H4 (cell line): ENCODE results near the gene ADGRL3. TPM values are rescaled to one million over a fixed set of nuclear protein-coding genes. Genes with fewer than 3 reads are reported as not detected.
"Not testable (repeated sequence)": the region's sequence is repeated elsewhere in the genome, so short reads cannot be mapped to it uniquely, and the experiment has no call there.

Experiments used
- DNase-seq: peaks from one replicate; pipeline ENCODE4 v3.0.0-alpha.2; 2015; ENCODE audit warnings: low spot score
- total RNA-seq: library from RNA; depleted of rRNA; stranded (reverse); fragments of >200 nt; shearing (Covaris generic); gene quantifications from 2 replicates; pipeline ENCODE4 v1.2.3, GENCODE V29; 2014

ADGRL3 gene
- total RNA-seq, 1 experiment from 2014 or later = not detected

- DNase-seq = no peak
Measured at GRCh38 chr4:61350932-61351331, 150.8 kb downstream of the ADGRL3 start.

DNA sequence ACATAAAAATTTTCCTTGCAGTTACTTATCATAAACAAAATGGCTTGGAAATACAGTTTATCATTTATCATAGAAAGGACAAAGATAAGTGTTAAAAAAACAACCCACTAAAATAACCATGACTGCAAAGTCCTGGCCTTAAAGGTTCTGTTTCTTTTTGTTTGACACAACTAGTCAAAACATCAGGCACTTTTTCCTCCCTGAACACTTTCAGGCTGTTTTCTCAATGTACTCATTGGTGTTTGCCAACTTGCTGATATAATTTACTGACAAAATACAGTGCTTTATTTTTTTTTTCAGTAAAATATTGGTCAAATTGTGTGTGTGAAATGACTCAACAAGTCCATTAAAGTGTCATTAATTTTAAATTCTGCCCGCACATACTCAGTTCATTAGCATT is 156.6 kb downstream of the ADGRL3 start:
- DNase-seq = no peak

DNA sequence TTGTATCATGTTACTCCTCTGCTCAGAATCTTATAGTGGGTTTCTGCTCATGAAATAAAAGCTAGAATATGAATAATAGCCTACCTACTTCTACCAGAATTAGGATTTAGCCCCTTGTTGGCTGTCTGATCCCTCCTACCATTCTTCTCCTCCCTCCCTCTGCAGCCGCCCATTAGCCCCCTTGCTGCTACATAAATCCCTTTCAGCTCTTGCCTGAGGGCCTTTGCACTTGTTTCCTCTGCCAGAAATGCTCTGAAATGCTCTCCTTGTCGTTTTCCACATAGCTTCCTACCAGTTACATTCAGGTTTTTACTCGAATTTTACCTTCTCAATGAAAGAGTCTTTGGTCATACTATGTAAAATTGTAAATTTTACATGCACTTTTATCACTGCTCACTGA is 159.2 kb downstream of the ADGRL3 start:
- no peak for DNase-seq

GRCh38 chr4:61372817-61373216 is 172.7 kb downstream of the ADGRL3 start:
- not testable (repeated sequence) for DNase-seq

GRCh38 chr4:61373901-61374440 is 173.8 kb downstream of the ADGRL3 start:
- no peak for DNase-seq

- DNase-seq = peak; percentile 6
Measured at GRCh38 chr4:61374447-61374891, 174.3 kb downstream of the ADGRL3 start.

DNA sequence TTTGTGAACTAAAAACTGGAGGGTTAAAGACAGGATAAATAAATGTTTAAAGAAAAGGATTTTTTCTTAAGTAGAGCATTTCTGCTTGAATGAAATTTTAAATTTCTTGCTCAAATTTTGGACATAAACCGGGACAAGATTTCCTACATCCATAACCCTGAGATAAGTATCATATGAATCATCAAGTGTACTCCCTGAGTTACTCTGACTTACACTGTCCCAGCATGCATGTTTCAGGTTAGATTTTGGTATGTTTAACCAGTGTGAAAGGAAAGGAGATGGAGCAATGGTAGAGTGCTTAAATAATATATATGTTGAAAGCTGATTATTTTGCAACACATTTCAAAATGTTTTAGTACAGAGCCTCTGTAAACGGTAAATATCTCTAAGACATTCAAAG is 175.2 kb downstream of the ADGRL3 start:
- no peak for DNase-seq

DNA sequence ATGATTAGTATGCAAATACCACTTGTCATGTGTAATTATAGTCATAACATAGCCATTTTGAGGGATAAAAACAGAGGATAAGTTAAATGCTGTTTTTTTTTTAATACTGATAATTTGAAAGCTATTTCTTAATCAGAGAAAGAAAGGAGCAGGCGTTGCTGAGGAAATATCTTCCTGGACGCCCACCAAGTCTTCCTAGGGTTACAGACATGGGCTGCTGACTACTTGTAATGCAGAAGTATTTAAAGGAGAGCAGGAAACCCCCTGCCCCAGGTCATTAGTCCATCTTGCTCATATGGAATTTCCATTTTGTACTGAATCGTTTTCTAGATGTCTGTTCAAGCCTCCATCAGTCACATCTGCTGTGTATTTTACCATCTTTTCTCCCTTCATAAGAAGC is 176.2 kb downstream of the ADGRL3 start:
- DNase-seq = no peak

GRCh38 chr4:61379406-61379805 is 179.3 kb downstream of the ADGRL3 start:
- DNase-seq = no peak

- no peak for DNase-seq
Measured at GRCh38 chr4:61380865-61381264, 180.7 kb downstream of the ADGRL3 start.

- DNase-seq = no peak
Measured at GRCh38 chr4:61385256-61385655, 185.1 kb downstream of the ADGRL3 start.

DNA sequence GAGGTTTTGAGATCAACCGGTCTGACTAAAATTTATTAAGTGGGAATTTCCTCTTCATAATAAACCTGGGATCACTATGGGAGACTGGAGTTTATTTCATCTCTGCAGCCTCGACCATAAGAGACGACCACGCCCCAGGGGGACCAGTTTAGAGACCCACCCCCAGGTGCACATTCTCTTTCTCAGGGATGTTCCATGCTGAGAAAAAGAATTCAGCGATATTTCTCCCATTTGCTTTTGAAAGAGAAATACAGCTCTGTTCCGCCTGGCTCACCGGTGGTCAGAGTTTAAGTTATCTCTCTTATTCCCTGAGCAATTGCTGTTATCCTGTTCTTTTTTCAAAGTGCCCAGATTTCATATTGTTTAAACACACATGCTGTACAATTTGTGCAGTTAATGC is 187.2 kb downstream of the ADGRL3 start:
- not testable (repeated sequence) for DNase-seq

- DNase-seq = no peak
Measured at GRCh38 chr4:61389640-61390039, 189.5 kb downstream of the ADGRL3 start.

- no peak for DNase-seq
Measured at GRCh38 chr4:61395754-61396153, 195.6 kb downstream of the ADGRL3 start.

DNA sequence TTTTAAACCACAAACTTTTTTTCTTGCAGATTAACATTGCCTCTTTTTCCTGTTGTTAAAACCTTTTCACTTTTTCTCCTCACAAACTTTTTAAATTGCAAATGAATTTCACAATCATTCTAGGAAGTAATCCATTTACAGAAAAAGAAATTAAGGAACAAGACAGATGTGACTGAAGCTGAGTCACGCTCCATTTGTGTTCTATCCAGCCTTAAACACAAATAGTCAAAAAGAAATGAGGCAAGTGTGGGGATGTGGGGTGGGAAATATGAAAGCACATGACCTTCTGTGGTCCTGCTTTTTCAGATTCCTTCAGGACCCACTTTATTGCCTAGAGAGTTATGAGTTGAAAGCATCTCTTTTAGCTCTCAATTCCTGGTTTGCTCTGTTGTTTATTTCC is 197.0 kb downstream of the ADGRL3 start:
- no peak for DNase-seq

DNA sequence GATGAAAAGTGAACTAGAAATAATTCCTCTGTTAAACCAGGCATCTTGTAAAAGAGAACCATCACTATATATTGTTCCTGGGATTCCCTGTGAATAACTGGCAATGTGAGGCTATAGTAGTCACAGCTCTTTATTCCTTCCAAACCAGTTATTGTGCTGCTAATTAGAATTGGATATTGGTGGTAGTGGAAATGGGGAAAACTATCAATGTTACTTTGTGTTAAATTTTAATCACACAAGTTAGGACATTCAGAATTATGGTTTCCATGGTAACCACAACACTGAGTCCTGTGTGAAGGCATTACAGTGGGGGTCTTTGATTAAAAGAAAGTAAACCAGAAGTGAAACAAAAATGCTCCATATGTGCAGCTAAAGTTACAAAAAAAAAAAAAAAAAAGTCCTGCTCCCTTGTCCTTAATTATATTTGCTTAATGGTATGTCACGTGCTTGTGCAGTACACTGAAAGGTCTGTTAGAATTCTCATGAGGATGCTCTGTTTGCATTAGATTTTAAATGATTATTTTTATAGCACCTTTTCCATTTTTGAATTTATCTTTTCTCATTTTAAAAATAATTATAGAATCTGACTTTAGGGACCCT is 200.4 kb downstream of the ADGRL3 start:
- DNase-seq = no peak

GRCh38 chr4:61401771-61402170 is 201.6 kb downstream of the ADGRL3 start:
- no peak for DNase-seq

DNA sequence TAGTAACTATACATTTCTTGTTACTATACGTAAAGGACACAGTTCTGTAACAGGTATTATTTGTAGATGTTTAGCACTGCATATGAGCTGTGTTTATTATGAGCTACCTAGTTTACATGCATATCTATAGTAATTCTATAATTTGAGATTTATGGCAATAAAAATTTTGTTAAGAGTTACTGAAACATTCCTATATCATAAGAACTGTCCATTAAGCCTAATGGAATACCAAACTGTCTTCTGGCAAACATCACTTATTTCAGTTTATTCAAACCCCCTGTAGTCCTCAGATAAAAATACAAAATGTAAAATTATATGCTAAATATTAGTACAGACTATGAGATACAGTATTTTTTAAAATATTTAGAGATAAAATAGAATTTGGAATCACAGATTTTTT is 205.2 kb downstream of the ADGRL3 start:
- DNase-seq = no peak

DNA sequence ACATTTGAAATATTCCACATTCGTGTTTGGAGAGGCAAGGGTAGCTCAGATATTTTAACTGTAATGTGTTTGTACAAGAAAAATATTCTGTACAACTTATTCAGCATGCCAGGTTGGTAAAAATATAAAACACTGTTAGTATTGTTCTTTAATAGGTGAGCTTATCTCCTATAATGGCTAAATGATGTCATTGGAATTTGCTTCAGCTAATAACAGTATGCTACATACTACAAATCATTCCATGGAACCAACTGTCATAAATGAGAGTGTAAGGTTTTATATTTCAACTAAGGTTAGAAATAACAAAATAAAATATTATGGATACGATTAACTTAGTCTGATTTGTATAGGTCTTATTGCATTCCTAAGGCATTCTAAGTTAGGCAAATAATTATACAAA is 206.6 kb downstream of the ADGRL3 start:
- no peak for DNase-seq

DNA sequence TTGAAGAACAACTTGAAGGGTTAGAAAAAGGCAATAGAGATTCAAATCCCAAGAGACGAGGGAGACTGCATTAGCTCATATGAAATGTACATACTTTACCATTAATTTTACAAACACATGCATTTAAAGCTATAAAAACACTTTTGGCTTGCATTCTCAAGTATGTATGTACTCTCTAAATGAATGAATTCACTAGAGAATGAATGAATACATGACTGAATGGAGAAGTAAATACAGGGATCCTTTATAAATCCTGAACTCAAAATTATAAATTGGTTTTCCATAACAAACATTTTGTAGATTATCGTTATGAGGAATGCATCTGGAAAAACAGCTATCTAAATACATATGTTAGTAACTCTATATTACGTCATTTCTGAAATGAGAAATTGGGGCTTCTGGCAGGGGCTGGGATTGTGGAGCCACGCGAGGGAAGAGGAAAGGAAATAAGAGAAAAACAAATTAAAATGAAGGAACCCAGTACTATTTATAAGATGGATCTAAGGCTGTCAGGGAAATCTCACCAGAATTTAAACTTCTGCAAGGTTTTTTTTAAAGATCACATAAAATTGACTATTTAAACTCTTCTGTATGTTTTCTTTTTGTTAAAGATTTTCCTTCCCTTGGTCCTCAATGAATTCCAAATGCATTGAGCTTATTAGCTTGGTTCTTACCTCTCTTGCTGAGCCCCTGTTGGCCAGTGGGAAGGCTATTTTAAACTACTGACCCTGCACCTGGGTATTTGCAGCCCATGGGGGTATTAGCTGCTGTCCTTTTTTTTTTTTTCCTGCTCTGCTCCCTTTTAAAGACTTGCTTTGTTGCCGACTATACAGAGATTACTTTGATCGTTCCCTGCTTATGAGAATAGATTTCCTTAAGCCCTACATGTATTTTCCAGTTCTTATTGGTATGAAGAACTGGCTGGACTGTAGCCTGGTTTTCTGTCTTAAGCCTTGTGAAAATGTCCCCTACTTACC is 207.8 kb downstream of the ADGRL3 start:
- DNase-seq = no peak

- no peak for DNase-seq
Measured at GRCh38 chr4:61408861-61409260, 208.7 kb downstream of the ADGRL3 start.

DNA sequence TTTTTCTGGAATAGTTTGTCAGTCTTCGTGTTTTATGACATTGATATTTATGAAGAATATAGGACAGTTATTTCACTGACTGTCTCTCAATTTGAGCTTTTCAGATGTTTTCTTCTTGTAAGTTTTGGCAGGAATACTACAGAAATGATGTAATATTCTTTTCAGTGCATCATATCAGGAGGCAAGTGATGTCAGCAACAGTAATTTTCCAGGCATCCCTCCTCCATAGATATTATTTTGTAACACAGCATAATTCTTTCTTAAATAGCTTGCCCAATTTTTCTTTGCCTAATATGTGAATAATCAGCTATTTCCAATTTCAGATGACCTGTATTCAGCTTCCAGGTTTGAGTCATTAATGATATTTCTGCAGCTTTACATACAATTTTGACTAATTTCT is 211.1 kb downstream of the ADGRL3 start:
- DNase-seq = no peak

- DNase-seq = no peak
Measured at GRCh38 chr4:61425315-61425714, 225.2 kb downstream of the ADGRL3 start.
